T47D (cell line): ENCODE results near the gene NMNAT2.

ENCODE experiments used
- DNase-seq, 2 experiments: peaks; one replicate each; pipeline versions ENCODE4 v3.0.0 to v3.0.0-alpha.2; 2011 to 2012; ENCODE audit warnings: low read depth in 1 of 2, low spot score in 1 of 2
- JUND ChIP-seq: IDR thresholded peaks from 2 replicates; pipeline ENCODE4 v1.6.1; 2012; ENCODE audit warnings: low read depth
- in situ Hi-C: cut with HindIII; loops from 2 replicates; pipeline ENCODE4 v1.10.0; 2016; ENCODE audit warnings: low sequenced_read_pairs, low pct_unique_long_range_greater_than_20kb

Gene NMNAT2

DNA sequence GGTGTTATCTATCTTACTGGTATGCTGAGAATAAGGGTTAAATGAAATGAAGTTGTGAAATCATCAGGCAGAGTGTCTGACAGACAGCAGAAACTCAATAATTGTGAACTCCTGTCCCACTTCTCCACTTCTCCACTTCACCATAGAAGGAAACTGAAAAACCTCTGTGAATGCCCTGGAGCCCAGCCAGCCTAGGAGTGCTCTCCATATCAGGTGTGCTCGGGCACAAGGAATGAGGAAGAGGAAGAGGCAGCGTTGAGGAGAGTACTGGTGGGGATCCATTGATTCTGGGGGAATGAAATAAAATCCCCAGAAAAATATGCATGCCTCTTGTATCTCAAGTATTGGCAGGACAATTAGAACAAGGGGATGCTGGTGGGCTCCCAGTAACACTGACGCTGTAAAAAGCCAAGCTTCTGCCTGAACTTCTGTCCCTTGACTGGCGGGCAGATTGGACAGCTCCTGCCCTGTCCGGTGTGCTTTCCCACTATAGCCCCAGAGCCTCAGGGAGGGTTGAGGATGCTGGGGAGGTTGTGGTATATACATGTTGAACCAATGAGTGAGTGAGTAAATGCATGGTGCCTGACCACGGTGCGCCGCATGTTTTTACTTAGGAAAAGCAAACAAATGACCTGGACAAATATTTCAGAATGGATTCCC is 47.7 kb downstream of the NMNAT2 start:
- peak; percentile 26 to 61 for DNase-seq
- no peak for TF ChIP-seq JUND
- in situ Hi-C loops = no loop called here

GRCh38 chr1:183368213-183369108 is 49.7 kb downstream of the NMNAT2 start:
- peak in 1 of 2 experiments; percentile 22 for DNase-seq
- in situ Hi-C loops = no loop called here

DNA sequence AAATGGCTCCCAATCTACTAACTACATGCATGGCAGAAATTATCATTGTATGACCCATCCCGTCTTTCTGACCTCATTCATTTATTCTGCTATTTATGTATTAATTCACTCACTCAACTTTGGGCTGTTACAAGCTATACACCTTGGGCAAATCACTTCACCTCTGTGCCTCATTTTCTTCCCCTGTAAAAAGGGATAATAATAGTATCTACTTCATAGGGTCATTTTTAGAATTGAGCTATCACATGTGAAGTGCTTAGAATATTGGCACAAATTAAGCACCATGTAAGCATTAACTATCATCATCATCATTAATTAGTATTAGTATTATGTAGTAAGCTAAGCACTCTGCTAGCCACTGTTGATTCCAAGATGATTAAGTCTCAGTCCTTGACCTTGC is 52.1 kb downstream of the NMNAT2 start:
- in situ Hi-C loops = no loop called here
- no peak for TF ChIP-seq JUND

More at GRCh38 chr1:183368213-183369108, 49.7 kb downstream of the NMNAT2 start:
- no peak for TF ChIP-seq JUND

GRCh38 chr1:183365676-183366075 is 52.5 kb downstream of the NMNAT2 start:
- DNase-seq = no peak
- in situ Hi-C loops = no loop called here
- TF ChIP-seq JUND = no peak

More for the DNA sequence above, 52.1 kb downstream of the NMNAT2 start:
- no peak for DNase-seq

DNA sequence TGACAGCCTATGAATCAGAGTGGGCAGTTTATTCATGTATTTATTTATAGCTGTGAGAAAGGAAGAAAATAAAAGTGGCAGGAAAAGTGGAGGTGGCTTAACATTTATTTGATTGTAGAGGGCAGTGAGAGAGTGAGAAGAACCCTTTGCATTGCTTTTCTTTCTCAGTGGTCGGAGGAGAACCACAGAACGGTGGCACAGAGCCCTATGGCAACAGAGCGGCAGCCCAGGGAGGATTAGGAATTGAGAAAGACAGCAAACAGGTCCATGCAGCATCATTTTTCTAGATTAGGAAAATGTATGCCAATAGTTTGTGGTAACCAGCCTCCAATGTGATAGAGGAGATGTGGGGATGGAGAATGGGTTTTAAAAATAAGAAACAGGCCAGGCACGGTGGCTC is 53.1 kb downstream of the NMNAT2 start:
- in situ Hi-C loops = no loop called here
- TF ChIP-seq JUND = no peak
- DNase-seq = no peak

- no peak for TF ChIP-seq JUND
- in situ Hi-C loops = no loop called here
These were observed 54.2 kb downstream of the NMNAT2 start for GRCh38 chr1:183363972-183364371.

GRCh38 chr1:183361081-183361480 is 57.1 kb downstream of the NMNAT2 start:
- TF ChIP-seq JUND = no peak
- in situ Hi-C loops = no loop called here
- DNase-seq = no peak

More at GRCh38 chr1:183363972-183364371, 54.2 kb downstream of the NMNAT2 start:
- DNase-seq = no peak

- in situ Hi-C loops = no loop called here
- no peak for DNase-seq
- TF ChIP-seq JUND = no peak
These were observed 57.7 kb downstream of the NMNAT2 start for GRCh38 chr1:183360473-183360872.

DNA sequence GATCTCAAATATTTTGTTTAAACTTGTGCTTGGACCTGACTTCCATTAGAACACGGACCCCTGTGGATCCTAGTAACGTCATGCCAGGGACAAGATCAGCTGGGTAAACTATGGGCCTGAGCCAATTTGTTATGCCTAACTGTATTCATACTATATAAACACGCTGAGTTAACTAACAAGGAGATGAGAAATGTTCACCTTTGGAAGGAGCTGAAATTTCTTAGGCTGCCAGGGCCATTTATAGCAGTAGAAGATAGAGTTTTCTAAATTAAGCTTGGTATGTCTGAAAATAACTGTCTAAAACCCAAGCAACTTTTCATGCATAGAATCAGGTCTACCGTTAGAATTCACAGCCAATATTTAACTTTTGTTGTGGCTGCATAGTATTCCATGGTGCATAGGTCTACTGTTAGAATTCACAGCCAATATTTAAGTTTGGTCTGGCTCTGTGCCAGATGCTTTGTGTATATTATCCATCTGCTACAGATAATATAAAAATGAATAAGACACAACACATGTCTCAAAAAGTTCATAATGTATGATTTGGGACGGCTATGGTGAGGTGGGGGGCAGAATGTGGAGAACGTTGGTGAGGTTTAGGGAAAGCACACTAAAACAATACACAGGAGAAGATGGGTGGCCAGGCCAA is 61.5 kb downstream of the NMNAT2 start:
- in situ Hi-C loops = no loop called here
- no peak for DNase-seq
- no peak for TF ChIP-seq JUND

GRCh38 chr1:183355797-183356196 is 62.4 kb downstream of the NMNAT2 start:
- DNase-seq = no peak
- TF ChIP-seq JUND = no peak
- in situ Hi-C loops = no loop called here

GRCh38 chr1:183355181-183355580 is 63.0 kb downstream of the NMNAT2 start:
- TF ChIP-seq JUND = no peak
- DNase-seq = no peak
- in situ Hi-C loops = no loop called here

- DNase-seq = no peak
- no peak for TF ChIP-seq JUND
- in situ Hi-C loops = no loop called here
These were observed 64.6 kb downstream of the NMNAT2 start for GRCh38 chr1:183353597-183353996.

- in situ Hi-C loops = no loop called here
- TF ChIP-seq JUND = no peak; the same call in 1 of the 2 replicates
- DNase-seq = peak; percentile 56 to 60
These were observed 68.9 kb downstream of the NMNAT2 start for GRCh38 chr1:183349201-183349711.
